GM10266 (cell line): ENCODE data around the gene VPS37C.
"Not testable (repeated sequence)": the region's sequence is repeated elsewhere in the genome, so short reads cannot be mapped to it uniquely, and the experiment has no call there.

ENCODE experiments used
- DNase-seq: peaks from one replicate; pipeline ENCODE4 v3.0.0; 2012; ENCODE audit errors: extremely low spot score
- TF ChIP-seq, protein P1 (sequence below): IDR thresholded peaks from 2 replicates; pipeline ENCODE4 v1.5.1; 2012; ENCODE audit warnings: mild to moderate bottlenecking, low read depth; ENCODE audit not compliant: control insufficient read depth, insufficient read depth; ENCODE audit errors: missing control alignments

The VPS37C gene

GRCh38 chr11:61172356-61172755, 11.1 kb upstream of the VPS37C start:
- DNase-seq, result no peak
- TF ChIP-seq, protein P1, sequence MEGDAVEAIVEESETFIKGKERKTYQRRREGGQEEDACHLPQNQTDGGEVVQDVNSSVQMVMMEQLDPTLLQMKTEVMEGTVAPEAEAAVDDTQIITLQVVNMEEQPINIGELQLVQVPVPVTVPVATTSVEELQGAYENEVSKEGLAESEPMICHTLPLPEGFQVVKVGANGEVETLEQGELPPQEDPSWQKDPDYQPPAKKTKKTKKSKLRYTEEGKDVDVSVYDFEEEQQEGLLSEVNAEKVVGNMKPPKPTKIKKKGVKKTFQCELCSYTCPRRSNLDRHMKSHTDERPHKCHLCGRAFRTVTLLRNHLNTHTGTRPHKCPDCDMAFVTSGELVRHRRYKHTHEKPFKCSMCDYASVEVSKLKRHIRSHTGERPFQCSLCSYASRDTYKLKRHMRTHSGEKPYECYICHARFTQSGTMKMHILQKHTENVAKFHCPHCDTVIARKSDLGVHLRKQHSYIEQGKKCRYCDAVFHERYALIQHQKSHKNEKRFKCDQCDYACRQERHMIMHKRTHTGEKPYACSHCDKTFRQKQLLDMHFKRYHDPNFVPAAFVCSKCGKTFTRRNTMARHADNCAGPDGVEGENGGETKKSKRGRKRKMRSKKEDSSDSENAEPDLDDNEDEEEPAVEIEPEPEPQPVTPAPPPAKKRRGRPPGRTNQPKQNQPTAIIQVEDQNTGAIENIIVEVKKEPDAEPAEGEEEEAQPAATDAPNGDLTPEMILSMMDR, result no peak

DNA sequence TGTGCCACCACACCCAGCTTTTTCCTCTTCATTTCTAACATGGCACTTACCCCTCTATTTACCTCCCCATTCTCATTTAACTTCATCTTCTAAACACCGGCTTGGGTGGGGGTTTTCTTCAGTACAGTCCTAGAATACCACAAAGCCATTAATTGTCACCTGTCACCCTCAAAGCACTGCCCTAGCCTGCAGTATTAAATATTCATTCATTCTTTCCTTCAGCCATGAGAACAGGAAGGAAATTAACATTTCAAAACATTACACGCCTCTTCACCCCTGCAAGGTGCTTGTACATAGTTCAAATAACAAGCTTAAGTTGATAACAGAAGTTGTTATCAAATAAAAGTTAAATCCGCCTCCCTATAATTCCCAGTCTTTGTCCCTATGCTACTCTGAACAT, 10.7 kb upstream of the VPS37C start:
- TF ChIP-seq, protein P1, result no peak
- DNase-seq, result no peak

DNA sequence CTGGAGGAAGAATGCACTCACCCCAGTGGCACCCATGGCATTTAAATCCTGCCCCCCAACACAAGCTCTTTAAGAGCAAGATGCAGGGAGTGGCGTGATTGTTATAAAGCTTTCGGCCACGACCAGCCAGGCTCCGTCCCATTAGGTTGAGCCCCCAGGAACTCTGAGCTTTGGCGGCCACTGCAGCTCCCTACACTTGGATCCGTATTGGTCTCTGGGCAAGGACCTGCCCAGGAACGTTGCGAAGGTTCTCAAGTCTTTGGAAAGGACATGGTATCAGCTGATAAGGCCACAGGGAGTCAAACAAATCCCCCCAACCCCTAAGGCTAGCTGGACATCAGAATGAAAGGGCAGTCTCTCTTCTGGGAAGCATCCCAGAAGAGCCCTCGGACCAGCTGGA, 9.3 kb upstream of the VPS37C start:
- TF ChIP-seq, protein P1, result no peak
- no peak for DNase-seq

DNA sequence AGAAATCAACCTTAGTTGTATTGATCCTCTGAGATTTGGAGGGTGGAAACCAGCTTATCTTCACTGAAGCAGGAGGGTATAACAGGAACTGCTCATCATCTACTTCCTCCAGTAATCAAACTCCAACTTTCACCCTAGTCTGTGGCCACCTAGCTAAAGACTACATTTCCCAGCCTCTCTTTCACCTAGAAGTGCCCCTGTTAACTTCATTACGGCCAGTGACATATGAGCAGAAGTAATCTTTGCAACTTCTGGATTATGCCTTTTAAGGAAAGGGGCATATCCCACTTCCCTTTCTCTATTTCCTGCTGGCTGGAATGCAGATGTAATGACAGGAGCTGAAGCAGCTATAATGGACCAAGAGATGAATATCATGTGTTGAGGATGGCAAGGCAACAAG, 7.6 kb upstream of the VPS37C start:
- no peak for DNase-seq

GRCh38 chr11:61168042-61168688, 6.9 kb upstream of the VPS37C start:
- TF ChIP-seq, protein P1, result no peak

More for the DNA sequence above, 7.6 kb upstream of the VPS37C start:
- TF ChIP-seq, protein P1, result no peak

GRCh38 chr11:61166331-61166730, 5.1 kb upstream of the VPS37C start:
- DNase-seq, result not testable (repeated sequence)

More at GRCh38 chr11:61168042-61168688, 6.9 kb upstream of the VPS37C start:
- DNase-seq, result no peak

DNA sequence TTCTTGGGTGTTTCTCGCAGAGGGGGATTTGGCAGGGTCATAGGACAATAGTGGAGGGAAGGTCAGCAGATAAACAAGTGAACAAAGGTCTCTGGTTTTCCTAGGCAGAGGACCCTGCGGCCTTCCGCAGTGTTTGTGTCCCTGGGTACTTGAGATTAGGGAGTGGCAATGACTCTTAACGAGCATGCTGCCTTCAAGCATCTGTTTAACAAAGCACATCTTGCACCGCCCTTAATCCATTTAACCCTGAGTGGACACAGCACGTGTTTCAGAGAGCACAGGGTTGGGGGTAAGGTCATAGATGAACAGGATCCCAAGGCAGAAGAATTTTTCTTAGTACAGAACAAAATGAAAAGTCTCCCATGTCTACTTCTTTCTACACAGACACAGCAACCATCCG, 4.6 kb upstream of the VPS37C start:
- not testable (repeated sequence) for DNase-seq

DNA sequence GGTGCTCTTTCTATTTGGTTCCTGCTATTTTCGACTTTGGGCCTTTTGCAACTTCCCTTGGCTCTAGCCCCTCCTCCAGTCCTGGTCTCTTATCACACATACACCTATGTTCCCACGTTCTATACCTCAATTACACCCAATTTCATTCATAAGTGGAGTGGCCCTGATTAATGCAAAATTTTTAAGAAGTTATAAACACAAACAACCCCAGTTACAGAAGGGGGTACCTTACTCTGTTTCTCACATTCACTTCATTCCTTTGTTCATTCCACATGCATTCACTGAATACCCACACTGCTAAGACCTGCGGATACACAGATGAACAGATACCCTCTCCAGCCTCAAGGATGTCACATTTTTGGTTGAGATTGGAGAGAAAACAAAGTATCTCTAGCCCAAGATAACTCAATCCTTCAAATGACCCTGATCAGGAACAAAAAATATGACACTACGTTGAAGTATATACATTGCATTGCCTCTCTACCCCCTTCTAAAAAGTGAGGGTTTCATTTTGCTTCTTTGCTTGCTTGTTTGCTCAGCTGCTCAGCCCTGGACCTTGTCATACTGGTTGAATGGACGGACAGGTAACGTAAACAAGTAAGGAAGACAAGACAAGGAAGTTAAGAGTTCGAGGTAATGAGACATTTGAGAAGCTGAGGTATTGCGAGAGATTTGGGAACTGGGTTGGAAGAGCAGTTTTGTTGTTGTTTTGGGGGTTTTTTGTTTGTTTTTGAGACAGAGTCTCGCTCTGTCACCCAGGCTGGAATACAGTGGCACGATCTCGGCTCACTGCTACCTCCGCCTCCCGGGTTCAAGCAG, 3.6 kb upstream of the VPS37C start:
- peak; percentile 39 for DNase-seq
- TF ChIP-seq, protein P1, result no peak
